ENCODE measurements around the gene RIN1.

DNA sequence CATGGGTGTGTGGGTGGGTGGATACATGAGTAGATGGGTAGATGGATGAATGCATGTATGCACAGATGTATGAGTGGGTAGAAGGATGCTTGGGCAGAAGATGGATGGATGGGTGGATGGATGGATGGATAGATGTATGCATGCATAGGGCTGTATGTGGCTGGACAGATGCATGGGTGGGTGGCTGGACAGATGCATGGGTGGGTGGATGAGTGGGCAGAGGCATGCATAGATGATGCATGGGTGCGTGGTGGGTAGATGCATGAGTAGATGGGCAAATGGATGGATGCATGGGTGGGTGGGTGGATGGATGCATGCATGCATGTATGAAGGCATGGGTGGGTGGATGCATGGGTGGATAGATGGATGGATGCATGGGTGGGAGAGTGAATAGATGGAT is 12.6 kb downstream of the RIN1 start:
- TF ChIP-seq, protein P1, sequence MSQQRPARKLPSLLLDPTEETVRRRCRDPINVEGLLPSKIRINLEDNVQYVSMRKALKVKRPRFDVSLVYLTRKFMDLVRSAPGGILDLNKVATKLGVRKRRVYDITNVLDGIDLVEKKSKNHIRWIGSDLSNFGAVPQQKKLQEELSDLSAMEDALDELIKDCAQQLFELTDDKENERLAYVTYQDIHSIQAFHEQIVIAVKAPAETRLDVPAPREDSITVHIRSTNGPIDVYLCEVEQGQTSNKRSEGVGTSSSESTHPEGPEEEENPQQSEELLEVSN (IDR thresholded peaks at IDR 0.05; ENCODE audit: borderline replicate concordance in 1 of 2, extremely low read depth in 1 of 2, insufficient read depth in 1 of 2, insufficient read length in 1 of 2, low read depth in 1 of 2, low read length in 1 of 2, poor library complexity in 1 of 2, severe bottlenecking in 1 of 2) = no peak
- TF ChIP-seq ZBTB33 (CRISPR knock-in tag; IDR thresholded peaks at IDR 0.05) = no peak
- no peak for TF ChIP-seq GTF2A2 (tag; IDR thresholded peaks at IDR 0.05)
- no peak for TF ChIP-seq SOX6 (IDR thresholded peaks at IDR 0.05)
- TF ChIP-seq CTCF (IDR thresholded peaks at IDR 0.05 in 2 of 3, conservative IDR thresholded peaks at IDR 0.05 in 1 of 3; ENCODE audit: insufficient read depth in 2 of 3, low read depth in 1 of 3, low read length in 3 of 3) = no peak
- no peak for TF ChIP-seq ELF4 (CRISPR knock-in tag; IDR thresholded peaks at IDR 0.05)
- TF ChIP-seq ATF2 (CRISPR knock-in tag; IDR thresholded peaks at IDR 0.05) = no peak
- TF ChIP-seq, protein P2, sequence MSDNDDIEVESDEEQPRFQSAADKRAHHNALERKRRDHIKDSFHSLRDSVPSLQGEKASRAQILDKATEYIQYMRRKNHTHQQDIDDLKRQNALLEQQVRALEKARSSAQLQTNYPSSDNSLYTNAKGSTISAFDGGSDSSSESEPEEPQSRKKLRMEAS (CRISPR knock-in tag; IDR thresholded peaks at IDR 0.05) = no peak
- no peak for TF ChIP-seq BMI1 (IDR thresholded peaks at IDR 0.05; ENCODE audit: low read length)
- TF ChIP-seq RBM17 (IDR thresholded peaks at IDR 0.05; ENCODE audit: borderline replicate concordance, low read depth, low read length) = no peak
- TF ChIP-seq TAF1 (IDR thresholded peaks at IDR 0.05; ENCODE audit: control insufficient read depth, extremely low read depth, insufficient read depth, low read length, severe bottlenecking) = no peak

All from K562 (cell line).